Liver (tissue), 9 donors: Measurements from ENCODE around the gene FRS3. TPM values are rescaled to one million over a fixed set of nuclear protein-coding genes. Genes with fewer than 3 reads are reported as not detected.

Experiments used
- DNase-seq: peaks from one replicate; pipeline ENCODE4 v3.0.0-alpha.2; 2017; ENCODE audit warnings: low spot score
- H3K27ac ChIP-seq, 2 donors: one replicate each; pipeline ENCODE4 v1.7.0; 2013; ENCODE audit warnings: inconsistent platforms in 2 of 2, low read length in 2 of 2, control low read depth in 1 of 2, low read depth in 1 of 2, mild to moderate bottlenecking in 1 of 2
- H3K27me3 ChIP-seq, 4 donors: one replicate each; pipeline versions ENCODE4 v1.6.1 to v1.7.0; 2013; ENCODE audit warnings: low read length in 3 of 4, inconsistent platforms in 1 of 4, mild to moderate bottlenecking in 1 of 4, moderate library complexity in 1 of 4; ENCODE audit not compliant: control insufficient read depth in 4 of 4, insufficient read depth in 4 of 4
- H3K36me3 ChIP-seq, 4 donors: one replicate each; pipeline versions ENCODE4 v1.6.1 to v1.7.0; 2013; ENCODE audit warnings: low read length in 3 of 4, mild to moderate bottlenecking in 3 of 4, low read depth in 1 of 4, moderate library complexity in 1 of 4; ENCODE audit not compliant: control insufficient read depth in 4 of 4, insufficient read depth in 3 of 4
- H3K4me1 ChIP-seq, 4 donors: one replicate each; pipeline versions ENCODE4 v1.6.1 to v1.7.0; 2013; ENCODE audit warnings: low read length in 3 of 4, mild to moderate bottlenecking in 3 of 4, moderate library complexity in 1 of 4; ENCODE audit not compliant: control insufficient read depth in 4 of 4, insufficient read depth in 4 of 4
- H3K4me3 ChIP-seq, 3 donors: one replicate each; pipeline versions ENCODE4 v1.6.1 to v1.7.0; 2013; ENCODE audit warnings: low read length in 3 of 3, control low read depth in 1 of 3, low read depth in 1 of 3, mild to moderate bottlenecking in 1 of 3
- H3K9ac ChIP-seq, 2 donors: one replicate each; pipeline ENCODE4 v1.7.0; 2013; ENCODE audit warnings: low read length in 2 of 2, mild to moderate bottlenecking in 2 of 2, moderate library complexity in 2 of 2, control low read depth in 1 of 2, low read depth in 1 of 2
- H3K9me3 ChIP-seq, 4 donors: one replicate each; pipeline versions ENCODE4 v1.6.1 to v1.7.0; 2013; ENCODE audit warnings: low read length in 3 of 4; ENCODE audit not compliant: control insufficient read depth in 4 of 4
- CTCF ChIP-seq: fragments of 150-350 bp; IDR thresholded peaks from 2 replicates; pipeline ENCODE4 v1.5.1; 2017; ENCODE audit warnings: improper control_type of control experiment, low read depth, low read length; ENCODE audit not compliant: missing input control
- FOXA1 ChIP-seq: IDR thresholded peaks from 2 replicates; pipeline ENCODE4 v1.6.1; 2016; ENCODE audit warnings: antibody characterized with exemption
- HNF4G ChIP-seq: IDR thresholded peaks from 2 replicates; pipeline ENCODE4 v1.6.1; 2016; ENCODE audit warnings: antibody characterized with exemption
- JUND ChIP-seq, 2 donors: IDR thresholded peaks; 2 replicates each; pipeline ENCODE4 v1.6.1; 2016; ENCODE audit warnings: antibody characterized with exemption in 2 of 2
- NR2F2 ChIP-seq: IDR thresholded peaks from 2 replicates; pipeline ENCODE4 v1.6.1; 2016; ENCODE audit warnings: antibody characterized with exemption
- RAD21 ChIP-seq, 2 donors: IDR thresholded peaks; 2 replicates each; pipeline ENCODE4 v1.6.1; 2016; ENCODE audit warnings: antibody characterized with exemption in 2 of 2, mild to moderate bottlenecking in 2 of 2
- SP1 ChIP-seq: IDR thresholded peaks from 2 replicates; pipeline ENCODE4 v1.6.1; 2018; ENCODE audit warnings: antibody characterized with exemption, mild to moderate bottlenecking
- TAF1 ChIP-seq: conservative IDR thresholded peaks from 2 replicates; pipeline ENCODE4 v1.6.1; 2016; ENCODE audit warnings: antibody characterized with exemption, mild to moderate bottlenecking
- YY1 ChIP-seq: IDR thresholded peaks from 2 replicates; pipeline ENCODE4 v1.6.1; 2016; ENCODE audit warnings: antibody characterized with exemption, mild to moderate bottlenecking
- WGBS: extraction: QIAGEN DNeasy Blood & Tissue Kit; methylation state at CpG from one replicate; pipeline ENCODE4 v1.1.7; 2013; 5-methylcytosine and 5-hydroxymethylcytosine counted together
- polyA plus RNA-seq, 2 donors: library from polyadenylated mRNA; stranded (reverse) in 1 of 2; unstranded in 1 of 2; fragments of 200-250 nt in 1 of 2; fragments of >200 nt in 1 of 2; fragmentation: Nextera tagmentation in 1 of 2; extraction: Ambion mirVana in 1 of 2; gene quantifications; one replicate each; pipeline versions ENCODE4 v1.2.1 to v1.2.3, GENCODE V29; 2013 to 2015
- total RNA-seq, 2 donors: library from RNA; depleted of rRNA; stranded (reverse); fragments of >200 nt; gene quantifications; one replicate each; pipeline ENCODE4 v1.2.3, GENCODE V29; 2014
- TF ChIP-seq, protein P1 (sequence below): IDR thresholded peaks from 2 replicates; pipeline ENCODE4 v1.6.1; 2016; ENCODE audit warnings: antibody characterized with exemption
- TF ChIP-seq, protein P2 (sequence below): IDR thresholded peaks from 2 replicates; pipeline ENCODE4 v1.6.1; 2016; ENCODE audit warnings: antibody characterized with exemption
- TF ChIP-seq, protein P3 (sequence below): IDR thresholded peaks from 2 replicates; pipeline ENCODE4 v1.6.1; 2016; ENCODE audit warnings: antibody characterized with exemption
- TF ChIP-seq, protein P4 (sequence below): IDR thresholded peaks from 2 replicates; pipeline ENCODE4 v1.6.1; 2016; ENCODE audit warnings: antibody characterized with exemption, mild to moderate bottlenecking
- donor health status: healthy.
- donor health status: healthy.
- donor health status: healthy.
- donor health status: healthy.
- donor health status: healthy.

FRS3 gene
- total and polyA plus RNA-seq, 4 donors = 0.42 to 1.6 (median 1.3) TPM

DNA sequence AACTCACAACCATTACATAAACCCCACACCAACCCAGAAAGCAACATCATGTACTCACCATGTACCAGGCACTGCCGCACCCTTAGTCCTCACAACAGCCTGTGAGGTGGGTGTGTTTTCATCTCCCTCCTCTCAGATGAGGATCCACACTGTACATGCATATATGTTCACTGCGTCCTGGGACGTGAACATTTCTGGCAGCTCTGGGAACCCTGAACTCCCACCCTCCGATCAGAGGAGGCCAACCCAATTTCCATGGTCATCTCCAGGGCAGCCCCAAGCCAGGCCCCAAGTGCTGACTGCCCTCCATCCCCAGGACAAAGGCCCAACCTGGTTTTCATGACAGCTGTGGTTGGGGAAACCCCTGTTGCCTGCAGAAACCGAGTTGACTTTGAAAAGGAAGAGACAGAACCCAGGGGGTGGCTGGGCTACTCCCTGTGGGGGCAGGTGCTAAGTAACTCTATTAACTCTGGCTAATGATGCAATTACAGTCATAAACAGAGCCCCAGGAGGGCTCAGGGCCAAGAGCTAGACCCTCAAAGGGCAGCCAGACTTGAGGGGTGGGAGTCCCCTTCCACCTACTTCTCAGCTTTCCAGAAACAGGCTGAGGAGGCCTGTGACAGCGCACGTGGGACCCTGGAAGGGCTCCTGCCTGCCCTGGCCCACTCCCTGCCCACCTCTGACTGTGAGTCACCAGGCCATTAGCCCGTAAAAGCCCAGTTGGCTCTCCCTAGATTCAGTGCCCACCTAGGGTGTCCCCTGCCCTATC lies 46.9 kb downstream of the FRS3 start:
- no peaks in the 10 kb centered on the region for H3K27me3 ChIP-seq
- WGBS = 79% methylated on average over 8 of the region's 8 CpGs
- no peak overlapping the region for H3K4me3 ChIP-seq
- H3K9me3 ChIP-seq = no peaks in the 10 kb centered on the region
- H3K4me1 ChIP-seq = peaks cover 0 to 13% (median 8%) of the 10 kb centered on the region in 4 donors
- TF ChIP-seq, protein P1, sequence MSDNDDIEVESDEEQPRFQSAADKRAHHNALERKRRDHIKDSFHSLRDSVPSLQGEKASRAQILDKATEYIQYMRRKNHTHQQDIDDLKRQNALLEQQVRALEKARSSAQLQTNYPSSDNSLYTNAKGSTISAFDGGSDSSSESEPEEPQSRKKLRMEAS = no peak
- TF ChIP-seq, protein P2, sequence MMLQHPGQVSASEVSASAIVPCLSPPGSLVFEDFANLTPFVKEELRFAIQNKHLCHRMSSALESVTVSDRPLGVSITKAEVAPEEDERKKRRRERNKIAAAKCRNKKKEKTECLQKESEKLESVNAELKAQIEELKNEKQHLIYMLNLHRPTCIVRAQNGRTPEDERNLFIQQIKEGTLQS = no peak
- TF ChIP-seq SP1 (no peak), YY1 (no peak)
- H3K27ac ChIP-seq = peak overlapping the region; percentile 81 to 90
- H3K36me3 ChIP-seq = no peaks in the 10 kb centered on the region
- DNase-seq = no peak
- H3K9ac ChIP-seq = no peak overlapping the region

DNA sequence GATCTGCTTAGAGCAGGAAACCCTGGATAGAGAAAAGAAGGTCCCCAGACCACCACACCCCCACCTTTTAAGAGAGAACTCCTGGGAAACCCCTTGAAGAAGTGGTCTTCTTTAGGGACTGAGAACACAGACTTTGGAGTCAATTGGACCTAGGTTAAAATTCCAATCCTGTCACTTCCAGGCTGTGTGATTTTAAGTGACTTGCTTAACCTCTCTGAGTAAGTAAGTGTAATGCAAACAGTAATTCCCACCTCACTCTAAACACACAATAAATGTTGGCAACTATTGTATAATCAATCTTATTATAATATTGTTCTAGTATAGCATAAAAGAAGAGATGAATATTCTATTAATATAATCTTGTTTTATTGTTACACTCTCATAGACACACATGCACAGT lies 47.6 kb downstream of the FRS3 start:
- H3K27ac ChIP-seq = no peak overlapping the region
- H3K9ac ChIP-seq = no peak overlapping the region
- TF ChIP-seq FOXA1 (no peak), RAD21 (IDR thresholded peaks at IDR 0.05) (no peak), HNF4G (no peak), SP1 (no peak), JUND (IDR thresholded peaks at IDR 0.05) (no peak), CTCF (no peak), TAF1 (no peak)
- TF ChIP-seq, protein P3, sequence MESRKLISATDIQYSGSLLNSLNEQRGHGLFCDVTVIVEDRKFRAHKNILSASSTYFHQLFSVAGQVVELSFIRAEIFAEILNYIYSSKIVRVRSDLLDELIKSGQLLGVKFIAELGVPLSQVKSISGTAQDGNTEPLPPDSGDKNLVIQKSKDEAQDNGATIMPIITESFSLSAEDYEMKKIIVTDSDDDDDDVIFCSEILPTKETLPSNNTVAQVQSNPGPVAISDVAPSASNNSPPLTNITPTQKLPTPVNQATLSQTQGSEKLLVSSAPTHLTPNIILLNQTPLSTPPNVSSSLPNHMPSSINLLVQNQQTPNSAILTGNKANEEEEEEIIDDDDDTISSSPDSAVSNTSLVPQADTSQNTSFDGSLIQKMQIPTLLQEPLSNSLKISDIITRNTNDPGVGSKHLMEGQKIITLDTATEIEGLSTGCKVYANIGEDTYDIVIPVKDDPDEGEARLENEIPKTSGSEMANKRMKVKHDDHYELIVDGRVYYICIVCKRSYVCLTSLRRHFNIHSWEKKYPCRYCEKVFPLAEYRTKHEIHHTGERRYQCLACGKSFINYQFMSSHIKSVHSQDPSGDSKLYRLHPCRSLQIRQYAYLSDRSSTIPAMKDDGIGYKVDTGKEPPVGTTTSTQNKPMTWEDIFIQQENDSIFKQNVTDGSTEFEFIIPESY = no peak
- no peak overlapping the region for H3K4me3 ChIP-seq
- no peak for DNase-seq
- H3K36me3 ChIP-seq = no peaks in the 10 kb centered on the region
- no peaks in the 10 kb centered on the region for H3K27me3 ChIP-seq
- H3K4me1 ChIP-seq = peaks cover 0 to 13% (median 8%) of the 10 kb centered on the region in 4 donors
- H3K9me3 ChIP-seq = no peaks in the 10 kb centered on the region

- Histone ChIP-seq H3K27ac (no peak overlapping the region), H3K4me1 (peaks cover 0 to 13% (median 8%) of the 10 kb centered on the region in 4 donors), H3K9me3 (no peaks in the 10 kb centered on the region), H3K9ac (no peak overlapping the region), H3K36me3 (no peaks in the 10 kb centered on the region), H3K27me3 (no peaks in the 10 kb centered on the region), H3K4me3 (no peak overlapping the region)
- TF ChIP-seq, protein P3 = no peak
- TF ChIP-seq HNF4G = no peak
- TF ChIP-seq NR2F2 = no peak
- TF ChIP-seq, protein P4, sequence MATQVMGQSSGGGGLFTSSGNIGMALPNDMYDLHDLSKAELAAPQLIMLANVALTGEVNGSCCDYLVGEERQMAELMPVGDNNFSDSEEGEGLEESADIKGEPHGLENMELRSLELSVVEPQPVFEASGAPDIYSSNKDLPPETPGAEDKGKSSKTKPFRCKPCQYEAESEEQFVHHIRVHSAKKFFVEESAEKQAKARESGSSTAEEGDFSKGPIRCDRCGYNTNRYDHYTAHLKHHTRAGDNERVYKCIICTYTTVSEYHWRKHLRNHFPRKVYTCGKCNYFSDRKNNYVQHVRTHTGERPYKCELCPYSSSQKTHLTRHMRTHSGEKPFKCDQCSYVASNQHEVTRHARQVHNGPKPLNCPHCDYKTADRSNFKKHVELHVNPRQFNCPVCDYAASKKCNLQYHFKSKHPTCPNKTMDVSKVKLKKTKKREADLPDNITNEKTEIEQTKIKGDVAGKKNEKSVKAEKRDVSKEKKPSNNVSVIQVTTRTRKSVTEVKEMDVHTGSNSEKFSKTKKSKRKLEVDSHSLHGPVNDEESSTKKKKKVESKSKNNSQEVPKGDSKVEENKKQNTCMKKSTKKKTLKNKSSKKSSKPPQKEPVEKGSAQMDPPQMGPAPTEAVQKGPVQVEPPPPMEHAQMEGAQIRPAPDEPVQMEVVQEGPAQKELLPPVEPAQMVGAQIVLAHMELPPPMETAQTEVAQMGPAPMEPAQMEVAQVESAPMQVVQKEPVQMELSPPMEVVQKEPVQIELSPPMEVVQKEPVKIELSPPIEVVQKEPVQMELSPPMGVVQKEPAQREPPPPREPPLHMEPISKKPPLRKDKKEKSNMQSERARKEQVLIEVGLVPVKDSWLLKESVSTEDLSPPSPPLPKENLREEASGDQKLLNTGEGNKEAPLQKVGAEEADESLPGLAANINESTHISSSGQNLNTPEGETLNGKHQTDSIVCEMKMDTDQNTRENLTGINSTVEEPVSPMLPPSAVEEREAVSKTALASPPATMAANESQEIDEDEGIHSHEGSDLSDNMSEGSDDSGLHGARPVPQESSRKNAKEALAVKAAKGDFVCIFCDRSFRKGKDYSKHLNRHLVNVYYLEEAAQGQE = no peak
- no peak for TF ChIP-seq FOXA1
- no peak for TF ChIP-seq YY1
- no peak for DNase-seq
- 92% methylated on average over 7 of the region's 7 CpGs for WGBS
These were observed 48.1 kb downstream of the FRS3 start for GRCh38 chr6:41731561-41732086.
